SK-N-SH (cell line): ENCODE results near the gene LY6G6C. TPM values are rescaled to one million over a fixed set of nuclear protein-coding genes. Genes with fewer than 3 reads are reported as not detected.

Source experiments
- CTCF ChIA-PET: fragments of 300-600, 350-600 bp; formaldehyde crosslinking; extraction: SDS; loops from one replicate; lab custom pipeline; 2021; lab: Yijun Ruan, JAX
- POLR2A ChIA-PET: fragments of 350-600 bp; sonication (Branson Sonifier 250); formaldehyde crosslinking; extraction: SDS; loops from one replicate; lab custom pipeline; 2020; ENCODE audit warnings: antibody characterized with exemption, inconsistent platforms; lab: Yijun Ruan, JAX
- DNase-seq: peaks from one replicate; pipeline ENCODE4 v3.0.0; 2012
- H2AFZ ChIP-seq: fragments of 200-600 bp; sonication (generic); 2 replicates; pipeline ENCODE4 v1.8.1; 2016; ENCODE audit warnings: antibody characterized with exemption, mild to moderate bottlenecking, low read depth
- H3F3A ChIP-seq: fragments of 200-600 bp; sonication (generic); replicated peaks from 2 replicates; pipeline ENCODE3; 2016; ENCODE audit warnings: antibody characterized with exemption, mild to moderate bottlenecking; ENCODE audit not compliant: insufficient read depth
- H3K27ac ChIP-seq, 2 experiments: fragments of 200-500 bp in 1 of 2; fragments of 200-600 bp in 1 of 2; sonication (Bioruptor generic) in 1 of 2; sonication (generic), shearing (Covaris generic) in 1 of 2; 2 replicates each; pipeline versions ENCODE4 v1.5.1 to v1.6.1; 2014 to 2016; ENCODE audit warnings: low read depth in 2 of 2, inconsistent platforms in 1 of 2, low read length in 1 of 2, mild to moderate bottlenecking in 1 of 2, mixed read lengths in 1 of 2
- H3K27me3 ChIP-seq: fragments of 200-600 bp; sonication (generic), shearing (Covaris generic); 2 replicates; pipeline ENCODE4 v1.6.1; 2016; ENCODE audit warnings: mixed run types; ENCODE audit not compliant: insufficient read depth
- H3K36me3 ChIP-seq, 2 experiments: fragments of 200-500 bp in 1 of 2; fragments of 200-600 bp in 1 of 2; sonication (Bioruptor generic) in 1 of 2; sonication (generic) in 1 of 2; replicated peaks in 1 of 2; 2 replicates each; pipeline versions ENCODE3 to v1.5.1; 2014 to 2016; ENCODE audit warnings: low read length in 1 of 2, mild to moderate bottlenecking in 1 of 2; ENCODE audit not compliant: insufficient read depth in 2 of 2, control insufficient read depth in 1 of 2
- H3K4me1 ChIP-seq, 2 experiments: fragments of 200-500 bp in 1 of 2; fragments of 200-600 bp in 1 of 2; sonication (Bioruptor generic) in 1 of 2; sonication (generic), shearing (Covaris generic) in 1 of 2; 2 replicates each; pipeline versions ENCODE4 v1.5.1 to v1.6.1; 2014 to 2016; ENCODE audit warnings: low read depth in 1 of 2, low read length in 1 of 2, mixed run types in 1 of 2; ENCODE audit not compliant: insufficient read depth in 2 of 2, control insufficient read depth in 1 of 2
- H3K4me2 ChIP-seq: fragments of 200-600 bp; sonication (generic), shearing (Covaris generic); 2 replicates; pipeline ENCODE4 v1.6.1; 2017; ENCODE audit warnings: mixed run types
- H3K4me3 ChIP-seq, 2 experiments: fragments of 200-500 bp in 1 of 2; fragments of 200-600 bp in 1 of 2; sonication (Bioruptor generic) in 1 of 2; sonication (generic), shearing (Covaris generic) in 1 of 2; 2 replicates each; pipeline versions ENCODE4 v1.5.1 to v1.8.1; 2014 to 2016; ENCODE audit warnings: low read depth in 2 of 2, inconsistent platforms in 1 of 2, low read length in 1 of 2, mild to moderate bottlenecking in 1 of 2, mixed read lengths in 1 of 2, moderate library complexity in 1 of 2
- H3K79me2 ChIP-seq: fragments of 200-600 bp; sonication (generic); 2 replicates; pipeline ENCODE4 v1.8.1; 2017; ENCODE audit warnings: mild to moderate bottlenecking; ENCODE audit not compliant: insufficient read depth
- H3K9ac ChIP-seq: fragments of 200-600 bp; sonication (generic); 2 replicates; pipeline ENCODE4 v1.6.1; 2017; ENCODE audit warnings: mixed run types
- H3K9me2 ChIP-seq: fragments of 200-600 bp; sonication (generic); 2 replicates; pipeline ENCODE4 v1.6.1; 2017; ENCODE audit warnings: mixed run types
- H3K9me3 ChIP-seq: fragments of 200-600 bp; sonication (generic); 2 replicates; pipeline ENCODE4 v1.6.1; 2017; ENCODE audit warnings: mixed run types, mild to moderate bottlenecking, moderate library complexity
- H4K20me1 ChIP-seq: fragments of 200-600 bp; sonication (generic); 2 replicates; pipeline ENCODE4 v1.6.1; 2017; ENCODE audit warnings: mild to moderate bottlenecking, mixed run types; ENCODE audit not compliant: insufficient read depth
- CTCF ChIP-seq: fragments of 200-600 bp; sonication (generic); IDR thresholded peaks from 2 replicates; pipeline ENCODE4 v1.6.1; 2017; ENCODE audit warnings: antibody characterized with exemption, mild to moderate bottlenecking, moderate library complexity
- ELF1 ChIP-seq: IDR thresholded peaks from 2 replicates; pipeline ENCODE4 v1.4.0; 2012
- EP300 ChIP-seq, 2 experiments: IDR thresholded peaks; 2 replicates each; pipeline versions ENCODE4 v1.4.0 to v1.6.1; 2012; ENCODE audit warnings: borderline replicate concordance in 1 of 2, low read depth in 1 of 2, low read length in 1 of 2
- FOSL2 ChIP-seq: IDR thresholded peaks from 2 replicates; pipeline ENCODE4 v1.4.0; 2012; ENCODE audit warnings: low read depth, mild to moderate bottlenecking, moderate library complexity, borderline replicate concordance
- FOXM1 ChIP-seq: IDR thresholded peaks from 2 replicates; pipeline ENCODE4 v1.4.0; 2012; ENCODE audit warnings: low read depth, mild to moderate bottlenecking
- IRF3 ChIP-seq: fragments of 150-350 bp; IDR thresholded peaks from 2 replicates; pipeline ENCODE4 v1.6.1; 2016; ENCODE audit warnings: mild to moderate bottlenecking, low read depth, low read length
- MXI1 ChIP-seq: IDR thresholded peaks from 2 replicates; pipeline ENCODE4 v1.6.1; 2012; ENCODE audit warnings: mild to moderate bottlenecking, low read depth, low read length, improper control_type of control experiment
- POLR2AphosphoS5 ChIP-seq: IDR thresholded peaks from 2 replicates; pipeline ENCODE4 v1.6.1; 2012; ENCODE audit warnings: low read depth, low read length
- REST ChIP-seq: IDR thresholded peaks from 2 replicates; pipeline ENCODE4 v1.6.1; 2012; ENCODE audit warnings: mild to moderate bottlenecking, low read depth, low read length, moderate library complexity
- RFX5 ChIP-seq: IDR thresholded peaks from 2 replicates; pipeline ENCODE4 v1.6.1; 2012; ENCODE audit warnings: mild to moderate bottlenecking, improper control_type of control experiment, low read length
- SIN3A ChIP-seq: IDR thresholded peaks from 2 replicates; pipeline ENCODE4 v1.6.1; 2012; ENCODE audit warnings: low read depth, mild to moderate bottlenecking, low read length, moderate library complexity, borderline replicate concordance
- TAF1 ChIP-seq: IDR thresholded peaks from 2 replicates; pipeline ENCODE4 v1.6.1; 2012; ENCODE audit warnings: low read depth, mild to moderate bottlenecking, low read length, moderate library complexity, borderline replicate concordance
- TCF12 ChIP-seq: IDR thresholded peaks from 2 replicates; pipeline ENCODE4 v1.4.0; 2012
- TEAD4 ChIP-seq: IDR thresholded peaks from 2 replicates; pipeline ENCODE4 v1.4.0; 2012; ENCODE audit warnings: mild to moderate bottlenecking, borderline replicate concordance; ENCODE audit not compliant: insufficient read depth
- USF1 ChIP-seq: IDR thresholded peaks from 2 replicates; pipeline ENCODE4 v1.4.0; 2012; ENCODE audit warnings: low read depth, borderline replicate concordance
- YY1 ChIP-seq: IDR thresholded peaks from 2 replicates; pipeline ENCODE4 v1.4.0; 2012; ENCODE audit warnings: low read depth, mild to moderate bottlenecking
- WGBS: methylation state at CpG from one replicate; pipeline ENCODE4 v1.1.6; 2017; ENCODE audit warnings: low lambda C conversion rate; 5-methylcytosine and 5-hydroxymethylcytosine counted together
- polyA plus RNA-seq, 3 experiments: library from polyadenylated mRNA; depleted of rRNA; stranded (reverse); fragments of >200 nt; gene quantifications; 2 replicates each; pipeline ENCODE4 v1.2.3, GENCODE V29; 2012

The LY6G6C gene
- polyA plus RNA-seq, 1 of the 3 experiments (the other 2 are of a cell fraction): not detected

DNA sequence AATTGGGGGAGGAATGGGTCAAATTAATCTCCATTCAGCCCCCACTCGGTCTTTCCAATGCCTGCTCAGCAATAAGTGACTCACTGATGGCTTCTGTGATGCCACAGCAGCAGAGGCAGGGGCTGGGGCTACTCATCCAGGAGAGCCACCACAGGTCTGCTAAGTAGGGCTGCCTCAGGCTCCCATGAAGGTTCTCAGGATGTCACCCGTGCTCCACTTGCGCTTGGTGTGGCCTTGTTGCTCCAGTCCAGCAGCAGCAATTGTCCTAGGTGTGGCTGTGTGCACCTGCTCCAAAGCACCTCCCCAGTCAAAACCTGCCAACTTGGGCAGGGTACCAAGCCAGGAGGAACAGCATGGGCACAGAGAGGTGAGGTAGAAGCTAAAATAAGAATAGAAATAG, 627 bp upstream of the LY6G6C start:
- H3K4me2 ChIP-seq: no peak overlapping the region
- WGBS: 74% methylated on average over 3 of the region's 3 CpGs
- no peaks in the 10 kb centered on the region for H3K9me2 ChIP-seq
- TF ChIP-seq REST (no peak), ELF1 (no peak), MXI1 (no peak), FOXM1 (no peak), SIN3A (no peak), FOSL2 (no peak), EP300 (IDR thresholded peaks at IDR 0.05; ENCODE audit: borderline replicate concordance in 1 of 2, low read depth in 1 of 2, low read length in 1 of 2) (no peak), TEAD4 (no peak), POLR2AphosphoS5 (no peak), IRF3 (no peak)
- no peaks in the 10 kb centered on the region for H3F3A ChIP-seq
- peaks cover 9 to 16% of the 10 kb centered on the region in 2 experiments for H3K36me3 ChIP-seq
- H3K27ac ChIP-seq: no peak overlapping the region
- H4K20me1 ChIP-seq: no peaks in the 10 kb centered on the region
- no peaks in the 10 kb centered on the region for H3K27me3 ChIP-seq
- H3K4me1 ChIP-seq: no peaks in the 10 kb centered on the region
- no peak overlapping the region for H3K4me3 ChIP-seq
- no peaks in the 10 kb centered on the region for H3K9me3 ChIP-seq
- no peak overlapping the region for H2AFZ ChIP-seq
- CTCF ChIA-PET: interaction anchor here (1.0 kb wide), 1 partner anchor 69 kb away, joined by 5 read pairs; no protein-coding TSS in a partner anchor
- POLR2A ChIA-PET: no interaction called here
- no peak overlapping the region for H3K9ac ChIP-seq
- H3K79me2 ChIP-seq: no peaks in the 10 kb centered on the region
- DNase-seq: no peak

GRCh38 chr6:31720196-31720770, 1.3 kb downstream of the LY6G6C start:
- H3K4me3 ChIP-seq: no peak overlapping the region
- no peak overlapping the region for H3K9ac ChIP-seq
- H3K27ac ChIP-seq: no peak overlapping the region
- H3K4me2 ChIP-seq: no peak overlapping the region
- 67% methylated on average over 5 of the region's 5 CpGs for WGBS
- H3K27me3 ChIP-seq: no peaks in the 10 kb centered on the region
- TF ChIP-seq USF1 (no peak), TAF1 (no peak), YY1 (no peak), TCF12 (no peak), EP300 (IDR thresholded peaks at IDR 0.05; ENCODE audit: borderline replicate concordance in 1 of 2, low read depth in 1 of 2, low read length in 1 of 2) (no peak), RFX5 (no peak), CTCF (no peak), FOSL2 (no peak)
- TF ChIP-seq, all 33 proteins: peak for 0
- Histone ChIP-seq H3K36me3 (no peaks in the 10 kb centered on the region), H3K79me2 (no peaks in the 10 kb centered on the region), H3K9me3 (no peaks in the 10 kb centered on the region), H3F3A (peaks cover 3% of the 10 kb centered on the region), H3K9me2 (no peaks in the 10 kb centered on the region), H2AFZ (no peak overlapping the region), H4K20me1 (no peaks in the 10 kb centered on the region), H3K4me1 (no peaks in the 10 kb centered on the region)
- ChIA-PET POLR2A (no interaction called here), CTCF (interaction anchor here (1.0 kb wide), 1 partner anchor 9 kb away, joined by 4 read pairs; no protein-coding TSS in a partner anchor)
- no peak for DNase-seq
